ENCODE results near the gene STAT3.
"Not testable (repeated sequence)": the region's sequence is repeated elsewhere in the genome, so short reads cannot be mapped to it uniquely, and the experiment has no call there.

DNA sequence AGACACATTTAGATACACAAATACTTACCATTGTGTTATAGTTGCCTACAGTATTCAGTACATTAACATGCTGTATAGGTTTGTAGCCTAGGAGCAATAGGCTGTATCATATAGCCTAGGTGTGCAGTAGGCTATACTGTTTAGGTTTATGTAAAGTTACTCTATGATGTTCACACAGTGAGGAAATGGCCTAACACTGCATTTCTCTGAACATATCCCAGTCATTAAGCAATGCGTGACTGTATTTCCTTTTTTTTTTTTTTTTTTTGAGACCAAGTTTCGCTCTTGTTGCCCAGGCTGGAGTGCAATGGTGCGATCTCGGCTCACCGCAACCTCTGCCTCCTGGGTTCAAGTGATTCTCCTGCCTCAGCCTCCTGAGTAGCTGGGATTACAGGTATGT lies 29.7 kb upstream of the STAT3 start:
- TF ChIP-seq, protein P1, sequence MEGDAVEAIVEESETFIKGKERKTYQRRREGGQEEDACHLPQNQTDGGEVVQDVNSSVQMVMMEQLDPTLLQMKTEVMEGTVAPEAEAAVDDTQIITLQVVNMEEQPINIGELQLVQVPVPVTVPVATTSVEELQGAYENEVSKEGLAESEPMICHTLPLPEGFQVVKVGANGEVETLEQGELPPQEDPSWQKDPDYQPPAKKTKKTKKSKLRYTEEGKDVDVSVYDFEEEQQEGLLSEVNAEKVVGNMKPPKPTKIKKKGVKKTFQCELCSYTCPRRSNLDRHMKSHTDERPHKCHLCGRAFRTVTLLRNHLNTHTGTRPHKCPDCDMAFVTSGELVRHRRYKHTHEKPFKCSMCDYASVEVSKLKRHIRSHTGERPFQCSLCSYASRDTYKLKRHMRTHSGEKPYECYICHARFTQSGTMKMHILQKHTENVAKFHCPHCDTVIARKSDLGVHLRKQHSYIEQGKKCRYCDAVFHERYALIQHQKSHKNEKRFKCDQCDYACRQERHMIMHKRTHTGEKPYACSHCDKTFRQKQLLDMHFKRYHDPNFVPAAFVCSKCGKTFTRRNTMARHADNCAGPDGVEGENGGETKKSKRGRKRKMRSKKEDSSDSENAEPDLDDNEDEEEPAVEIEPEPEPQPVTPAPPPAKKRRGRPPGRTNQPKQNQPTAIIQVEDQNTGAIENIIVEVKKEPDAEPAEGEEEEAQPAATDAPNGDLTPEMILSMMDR (IDR thresholded peaks at IDR 0.05; ENCODE audit: poor library complexity): not testable (repeated sequence)
- TF ChIP-seq EZH2 (IDR thresholded peaks at IDR 0.05; ENCODE audit: borderline replicate concordance): not testable (repeated sequence)

All from hepatocyte (in vitro differentiated cells).